Vagina (tissue), 2 donors: Measurements from ENCODE around the gene NPM1.

Experiments
- CTCF ChIP-seq, 3 experiments: fragments of 450-650 bp in 2 of 3; fragments of 200-600 bp in 1 of 3; sonication (generic) in 1 of 3; IDR thresholded peaks; one replicate each; pipeline ENCODE4 v1.5.1; 2017 to 2019; ENCODE audit warnings: antibody characterized with exemption in 3 of 3, mild to moderate bottlenecking in 2 of 3, moderate library complexity in 2 of 3
- POLR2A ChIP-seq, 2 donors: fragments of 450-650 bp; IDR thresholded peaks; one replicate each; pipeline ENCODE4 v1.6.1; 2017; ENCODE audit warnings: antibody characterized with exemption in 2 of 2, mild to moderate bottlenecking in 2 of 2, moderate library complexity in 2 of 2

GRCh38 chr5:171424726-171425125 lies 37.1 kb downstream of the NPM1 start:
- TF ChIP-seq CTCF (IDR thresholded peaks at IDR 0.05) (no peak), POLR2A (IDR thresholded peaks at IDR 0.05) (no peak)
